ENCODE data around the gene GORAB. TPM values are rescaled to one million over a fixed set of nuclear protein-coding genes. Genes with fewer than 3 reads are reported as not detected.

GORAB gene
- total RNA-seq, 4 donors from 2014 or later = 7.7 to 14.7 (median 12.6) TPM

DNA sequence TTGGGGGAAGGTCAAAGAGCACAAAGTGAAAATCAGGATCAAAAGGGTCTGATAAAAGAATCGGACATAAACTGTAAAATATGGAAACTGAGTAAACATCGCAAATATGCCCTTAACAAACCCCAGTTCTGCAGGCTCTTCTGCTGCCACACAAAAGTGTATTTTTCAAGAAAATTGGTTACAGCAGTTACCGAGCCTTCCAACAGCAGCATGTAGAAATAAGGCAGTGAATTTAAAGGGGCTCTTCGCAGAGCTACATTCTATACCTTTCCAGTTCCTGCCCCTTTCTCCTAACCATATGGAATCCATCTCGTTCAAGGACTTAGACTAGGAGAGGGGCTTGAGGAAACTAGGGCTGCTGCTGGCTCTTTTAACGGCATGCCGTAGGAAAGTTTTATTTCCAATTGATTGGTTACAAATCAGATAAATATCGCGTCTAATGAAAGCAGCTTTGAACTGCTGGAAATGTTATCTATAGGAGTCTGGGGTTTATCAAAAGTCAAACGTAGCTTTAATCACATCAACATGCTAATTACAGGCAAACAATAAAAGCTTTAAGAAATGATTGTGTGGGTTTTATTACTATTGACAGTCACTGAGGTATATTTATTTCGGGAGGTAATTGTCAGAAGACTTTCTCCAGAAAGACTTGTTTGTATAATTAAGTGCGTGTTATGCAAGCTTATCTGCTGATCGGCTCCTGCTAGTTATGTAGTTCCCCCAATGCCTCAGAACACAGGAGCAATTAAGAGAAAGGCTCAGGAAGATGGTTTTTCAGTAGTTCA, 59.1 kb downstream of the GORAB start:
- no peak for TF ChIP-seq CTCF (IDR thresholded peaks at IDR 0.05; ENCODE audit: low read depth)

- no peak for TF ChIP-seq CTCF (IDR thresholded peaks at IDR 0.05; ENCODE audit: low read depth)
Measured at GRCh38 chr1:170592591-170593111, 60.7 kb downstream of the GORAB start.

- no peak for TF ChIP-seq CTCF (IDR thresholded peaks at IDR 0.05; ENCODE audit: low read depth)
Measured at GRCh38 chr1:170593173-170594011, 61.4 kb downstream of the GORAB start.

GRCh38 chr1:170594066-170594626, 62.2 kb downstream of the GORAB start:
- no peak for TF ChIP-seq CTCF (IDR thresholded peaks at IDR 0.05; ENCODE audit: low read depth)

DNA sequence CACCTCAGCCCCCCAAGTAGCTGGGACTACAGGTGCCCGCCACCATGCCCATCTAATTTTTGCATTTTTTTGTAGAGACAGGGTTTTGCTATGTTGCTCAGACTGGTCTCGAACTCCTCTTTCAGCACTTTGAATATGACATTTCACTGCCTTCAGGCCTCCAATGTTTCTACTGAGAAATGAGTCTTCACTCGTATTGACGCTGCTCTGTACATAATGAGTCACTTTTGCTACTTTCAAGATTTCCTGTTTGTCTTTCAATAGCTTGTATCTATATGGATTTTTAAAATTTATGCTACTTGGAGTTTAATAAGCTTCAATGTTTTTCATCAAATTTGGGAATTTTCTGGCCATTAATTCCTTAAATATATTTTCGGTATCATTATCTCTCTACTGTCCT, 64.7 kb downstream of the GORAB start:
- no peak for TF ChIP-seq CTCF (IDR thresholded peaks at IDR 0.05; ENCODE audit: low read depth)

DNA sequence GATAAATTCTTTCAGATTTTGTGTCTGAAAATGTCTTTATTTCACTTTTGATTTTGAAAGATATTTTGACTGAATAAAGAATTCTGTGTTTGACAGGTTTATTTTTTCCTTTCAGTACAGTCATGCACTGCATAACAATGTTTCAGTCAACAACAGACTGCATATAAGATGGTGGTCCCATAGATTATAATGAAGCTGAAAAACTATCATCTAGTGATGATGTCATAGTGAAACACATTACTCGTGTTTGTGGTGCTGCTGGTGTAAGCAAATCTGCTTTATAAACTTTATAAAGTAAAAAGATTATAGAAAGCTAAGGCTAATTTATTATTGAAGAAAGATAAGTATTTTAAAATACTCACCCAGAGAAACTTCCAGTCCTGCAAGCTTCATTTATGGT, 66.7 kb downstream of the GORAB start:
- TF ChIP-seq CTCF (IDR thresholded peaks at IDR 0.05; ENCODE audit: low read depth) = no peak

DNA sequence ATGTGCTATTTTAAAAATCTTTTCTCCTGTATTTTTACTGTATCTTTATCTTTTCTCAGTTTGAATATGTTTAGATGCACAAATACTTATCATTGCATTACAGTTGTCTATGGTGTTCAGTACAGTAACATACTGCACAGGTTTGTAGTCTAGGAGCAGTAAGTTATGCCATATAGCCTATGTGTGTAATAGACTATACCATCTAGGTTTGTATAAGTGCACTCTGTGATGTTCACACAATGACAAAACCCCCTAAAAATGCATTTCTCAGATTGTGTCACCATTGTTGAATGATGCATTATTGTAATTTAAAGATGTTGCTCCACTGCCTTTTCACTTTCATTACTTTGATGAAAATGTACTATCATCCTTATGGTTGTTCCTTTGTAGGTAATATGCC, 67.1 kb downstream of the GORAB start:
- TF ChIP-seq CTCF (IDR thresholded peaks at IDR 0.05; ENCODE audit: low read depth) = no peak
